SK-N-SH (cell line): Measurements from ENCODE around the gene IRF2BP1. TPM values are rescaled to one million over a fixed set of nuclear protein-coding genes. Genes with fewer than 3 reads are reported as not detected.
"Not testable (repeated sequence)": the region's sequence is repeated elsewhere in the genome, so short reads cannot be mapped to it uniquely, and the experiment has no call there.

Experiments used
- CTCF ChIA-PET: fragments of 300-600, 350-600 bp; formaldehyde crosslinking; extraction: SDS; loops from one replicate; lab custom pipeline; 2021; lab: Yijun Ruan, JAX
- POLR2A ChIA-PET: fragments of 350-600 bp; sonication (Branson Sonifier 250); formaldehyde crosslinking; extraction: SDS; loops from one replicate; lab custom pipeline; 2020; ENCODE audit warnings: antibody characterized with exemption, inconsistent platforms; lab: Yijun Ruan, JAX
- DNase-seq: peaks from one replicate; pipeline ENCODE4 v3.0.0; 2012
- H2AFZ ChIP-seq: fragments of 200-600 bp; sonication (generic); 2 replicates; pipeline ENCODE4 v1.8.1; 2016; ENCODE audit warnings: antibody characterized with exemption, mild to moderate bottlenecking, low read depth
- H3F3A ChIP-seq: fragments of 200-600 bp; sonication (generic); replicated peaks from 2 replicates; pipeline ENCODE3; 2016; ENCODE audit warnings: antibody characterized with exemption, mild to moderate bottlenecking; ENCODE audit not compliant: insufficient read depth
- H3K27ac ChIP-seq, 2 experiments: fragments of 200-500 bp in 1 of 2; fragments of 200-600 bp in 1 of 2; sonication (Bioruptor generic) in 1 of 2; sonication (generic), shearing (Covaris generic) in 1 of 2; 2 replicates each; pipeline versions ENCODE4 v1.5.1 to v1.6.1; 2014 to 2016; ENCODE audit warnings: low read depth in 2 of 2, inconsistent platforms in 1 of 2, low read length in 1 of 2, mild to moderate bottlenecking in 1 of 2, mixed read lengths in 1 of 2
- H3K27me3 ChIP-seq: fragments of 200-600 bp; sonication (generic), shearing (Covaris generic); 2 replicates; pipeline ENCODE4 v1.6.1; 2016; ENCODE audit warnings: mixed run types; ENCODE audit not compliant: insufficient read depth
- H3K36me3 ChIP-seq, 2 experiments: fragments of 200-500 bp in 1 of 2; fragments of 200-600 bp in 1 of 2; sonication (Bioruptor generic) in 1 of 2; sonication (generic) in 1 of 2; replicated peaks in 1 of 2; 2 replicates each; pipeline versions ENCODE3 to v1.5.1; 2014 to 2016; ENCODE audit warnings: low read length in 1 of 2, mild to moderate bottlenecking in 1 of 2; ENCODE audit not compliant: insufficient read depth in 2 of 2, control insufficient read depth in 1 of 2
- H3K4me1 ChIP-seq, 2 experiments: fragments of 200-500 bp in 1 of 2; fragments of 200-600 bp in 1 of 2; sonication (Bioruptor generic) in 1 of 2; sonication (generic), shearing (Covaris generic) in 1 of 2; 2 replicates each; pipeline versions ENCODE4 v1.5.1 to v1.6.1; 2014 to 2016; ENCODE audit warnings: low read depth in 1 of 2, low read length in 1 of 2, mixed run types in 1 of 2; ENCODE audit not compliant: insufficient read depth in 2 of 2, control insufficient read depth in 1 of 2
- H3K4me2 ChIP-seq: fragments of 200-600 bp; sonication (generic), shearing (Covaris generic); 2 replicates; pipeline ENCODE4 v1.6.1; 2017; ENCODE audit warnings: mixed run types
- H3K4me3 ChIP-seq, 2 experiments: fragments of 200-500 bp in 1 of 2; fragments of 200-600 bp in 1 of 2; sonication (Bioruptor generic) in 1 of 2; sonication (generic), shearing (Covaris generic) in 1 of 2; 2 replicates each; pipeline versions ENCODE4 v1.5.1 to v1.8.1; 2014 to 2016; ENCODE audit warnings: low read depth in 2 of 2, inconsistent platforms in 1 of 2, low read length in 1 of 2, mild to moderate bottlenecking in 1 of 2, mixed read lengths in 1 of 2, moderate library complexity in 1 of 2
- H3K79me2 ChIP-seq: fragments of 200-600 bp; sonication (generic); 2 replicates; pipeline ENCODE4 v1.8.1; 2017; ENCODE audit warnings: mild to moderate bottlenecking; ENCODE audit not compliant: insufficient read depth
- H3K9ac ChIP-seq: fragments of 200-600 bp; sonication (generic); 2 replicates; pipeline ENCODE4 v1.6.1; 2017; ENCODE audit warnings: mixed run types
- H3K9me2 ChIP-seq: fragments of 200-600 bp; sonication (generic); 2 replicates; pipeline ENCODE4 v1.6.1; 2017; ENCODE audit warnings: mixed run types
- H3K9me3 ChIP-seq: fragments of 200-600 bp; sonication (generic); 2 replicates; pipeline ENCODE4 v1.6.1; 2017; ENCODE audit warnings: mixed run types, mild to moderate bottlenecking, moderate library complexity
- H4K20me1 ChIP-seq: fragments of 200-600 bp; sonication (generic); 2 replicates; pipeline ENCODE4 v1.6.1; 2017; ENCODE audit warnings: mild to moderate bottlenecking, mixed run types; ENCODE audit not compliant: insufficient read depth
- CHD2 ChIP-seq: fragments of 150-350 bp; IDR thresholded peaks from 2 replicates; pipeline ENCODE4 v1.6.1; 2018; ENCODE audit warnings: low read length; ENCODE audit not compliant: partially characterized antibody
- EP300 ChIP-seq, 2 experiments: IDR thresholded peaks; 2 replicates each; pipeline versions ENCODE4 v1.4.0 to v1.6.1; 2012; ENCODE audit warnings: borderline replicate concordance in 1 of 2, low read depth in 1 of 2, low read length in 1 of 2
- EZH2phosphoT487 ChIP-seq: fragments of 200-600 bp; sonication (generic); IDR thresholded peaks from 2 replicates; pipeline ENCODE4 v1.6.1; 2017; ENCODE audit warnings: low read depth, mixed run types, mild to moderate bottlenecking, antibody characterized with exemption, moderate library complexity, borderline replicate concordance
- FOSL2 ChIP-seq: IDR thresholded peaks from 2 replicates; pipeline ENCODE4 v1.4.0; 2012; ENCODE audit warnings: low read depth, mild to moderate bottlenecking, moderate library complexity, borderline replicate concordance
- FOXJ3 ChIP-seq: sonication (generic); formaldehyde crosslinking; IDR thresholded peaks from 2 replicates; pipeline ENCODE4 v1.5.1; 2020; ENCODE audit warnings: mild to moderate bottlenecking, missing genetic modification reagents
- JUND ChIP-seq: IDR thresholded peaks from 2 replicates; pipeline ENCODE4 v1.4.0; 2012
- MXI1 ChIP-seq: IDR thresholded peaks from 2 replicates; pipeline ENCODE4 v1.6.1; 2012; ENCODE audit warnings: mild to moderate bottlenecking, low read depth, low read length, improper control_type of control experiment
- NFIC ChIP-seq: IDR thresholded peaks from 2 replicates; pipeline ENCODE4 v1.4.0; 2012; ENCODE audit warnings: borderline replicate concordance
- PBX3 ChIP-seq: IDR thresholded peaks from 2 replicates; pipeline ENCODE4; 2012
- RAD21 ChIP-seq: IDR thresholded peaks from 2 replicates; pipeline ENCODE4 v1.6.1; 2012; ENCODE audit warnings: mild to moderate bottlenecking, low read length
- RCOR1 ChIP-seq: fragments of 150-350 bp; IDR thresholded peaks from 2 replicates; pipeline ENCODE4 v1.6.1; 2017; ENCODE audit warnings: antibody characterized with exemption, low read length
- RFX5 ChIP-seq: IDR thresholded peaks from 2 replicates; pipeline ENCODE4 v1.6.1; 2012; ENCODE audit warnings: mild to moderate bottlenecking, improper control_type of control experiment, low read length
- TAF1 ChIP-seq: IDR thresholded peaks from 2 replicates; pipeline ENCODE4 v1.6.1; 2012; ENCODE audit warnings: low read depth, mild to moderate bottlenecking, low read length, moderate library complexity, borderline replicate concordance
- USF1 ChIP-seq: IDR thresholded peaks from 2 replicates; pipeline ENCODE4 v1.4.0; 2012; ENCODE audit warnings: low read depth, borderline replicate concordance
- YY1 ChIP-seq: IDR thresholded peaks from 2 replicates; pipeline ENCODE4 v1.4.0; 2012; ENCODE audit warnings: low read depth, mild to moderate bottlenecking
- ZBTB33 ChIP-seq: IDR thresholded peaks from 2 replicates; pipeline ENCODE4 v1.4.0; 2012; ENCODE audit warnings: low read depth, borderline replicate concordance
- WGBS: methylation state at CpG from one replicate; pipeline ENCODE4 v1.1.6; 2017; ENCODE audit warnings: low lambda C conversion rate; 5-methylcytosine and 5-hydroxymethylcytosine counted together
- polyA plus RNA-seq, 3 experiments: library from polyadenylated mRNA; depleted of rRNA; stranded (reverse); fragments of >200 nt; gene quantifications; 2 replicates each; pipeline ENCODE4 v1.2.3, GENCODE V29; 2012

Gene IRF2BP1
- polyA plus RNA-seq, 1 of the 3 experiments (the other 2 are of a cell fraction): 16.8 TPM

GRCh38 chr19:45899253-45899652, 13.3 kb upstream of the IRF2BP1 start (continued):
- TF ChIP-seq ZBTB33: no peak

GRCh38 chr19:45897261-45897812, 11.4 kb upstream of the IRF2BP1 start:
- no peak overlapping the region for H3K27ac ChIP-seq
- no peak overlapping the region for H2AFZ ChIP-seq
- no peaks in the 10 kb centered on the region for H3K27me3 ChIP-seq
- 95% methylated on average over 6 of the region's 8 CpGs for WGBS
- POLR2A ChIA-PET: no interaction called here
- peaks cover 9% of the 10 kb centered on the region for H3F3A ChIP-seq
- H3K9me2 ChIP-seq: no peaks in the 10 kb centered on the region
- no peak overlapping the region for H3K9ac ChIP-seq
- H4K20me1 ChIP-seq: no peaks in the 10 kb centered on the region
- DNase-seq: no peak
- peaks cover 5% of the 10 kb centered on the region for H3K79me2 ChIP-seq
- H3K36me3 ChIP-seq: peaks cover 8 to 20% of the 10 kb centered on the region in 2 experiments
- CTCF ChIA-PET: no interaction called here
- H3K4me1 ChIP-seq: peaks cover 0 to 8% of the 10 kb centered on the region in 2 experiments; a peak in 1 of 4 replicates
- no peak for TF ChIP-seq FOSL2
- TF ChIP-seq, all 33 proteins: peak for 0
- Histone ChIP-seq H3K4me2 (no peak overlapping the region), H3K9me3 (no peaks in the 10 kb centered on the region), H3K4me3 (no peak overlapping the region)

- WGBS: 97% methylated on average over 11 of the region's 12 CpGs
- H3K9me2 ChIP-seq, H4K20me1 ChIP-seq, H3K27ac ChIP-seq, H3K4me3 ChIP-seq, DNase-seq, H3K79me2 ChIP-seq, H3F3A ChIP-seq, H3K9me3 ChIP-seq, H2AFZ ChIP-seq, H3K9ac ChIP-seq, H3K4me2 ChIP-seq, H3K4me1 ChIP-seq, POLR2A ChIA-PET, H3K27me3 ChIP-seq: not testable (repeated sequence)
- CTCF ChIA-PET: interaction anchor here (1.5 kb wide), 1 partner anchor 13 kb away, joined by 4 read pairs; no protein-coding TSS in a partner anchor
- peaks cover 8 to 20% of the 10 kb centered on the region in 2 experiments for H3K36me3 ChIP-seq
These were observed 10.2 kb upstream of the IRF2BP1 start for GRCh38 chr19:45895983-45896599.

- ChIA-PET CTCF (interaction anchor here (1.5 kb wide), 1 partner anchor 13 kb away, joined by 4 read pairs; no protein-coding TSS in a partner anchor), POLR2A (no interaction called here)
- 91% methylated on average over 9 of the region's 9 CpGs for WGBS
These were observed 9.6 kb upstream of the IRF2BP1 start for GRCh38 chr19:45895519-45895972.

More at GRCh38 chr19:45895519-45895972, 9.6 kb upstream of the IRF2BP1 start:
- Histone ChIP-seq H2AFZ (no peak overlapping the region), H3K4me3 (no peak overlapping the region), H3F3A (peaks cover 4% of the 10 kb centered on the region), H3K9ac (no peak overlapping the region), H3K36me3 (peaks cover 8 to 19% of the 10 kb centered on the region in 2 experiments), H3K27me3 (no peaks in the 10 kb centered on the region), H3K27ac (no peak overlapping the region), H3K9me2 (no peaks in the 10 kb centered on the region), H4K20me1 (no peaks in the 10 kb centered on the region), H3K4me1 (no peaks in the 10 kb centered on the region; a peak in 1 of 4 replicates), H3K9me3 (no peaks in the 10 kb centered on the region), H3K79me2 (no peaks in the 10 kb centered on the region; the same call in 1 of the 2 replicates), H3K4me2 (no peak overlapping the region)
- TF ChIP-seq RCOR1 (no peak), EP300 (IDR thresholded peaks at IDR 0.05; ENCODE audit: borderline replicate concordance in 1 of 2, low read depth in 1 of 2, low read length in 1 of 2) (no peak), FOXJ3 (CRISPR knock-in tag) (no peak), MXI1 (no peak), RAD21 (no peak), PBX3 (no peak), RFX5 (no peak), TAF1 (no peak), YY1 (no peak), CHD2 (no peak), JUND (no peak), USF1 (no peak), EZH2phosphoT487 (no peak), NFIC (no peak)
- DNase-seq: no peak
